Activated naive CD8-positive, alpha-beta T cell (primary cell): ENCODE measurements around the gene SVIL.
"Not testable (repeated sequence)": the region's sequence is repeated elsewhere in the genome, so short reads cannot be mapped to it uniquely, and the experiment has no call there.

Experiments
- H3K27ac Mint-ChIP-seq: one replicate; pipeline ENCODE4 v1.8.0; 2021; ENCODE audit warnings: mixed read lengths
- H3K27me3 Mint-ChIP-seq: one replicate; pipeline ENCODE4 v1.8.0; 2021; ENCODE audit warnings: mixed read lengths
- H3K36me3 Mint-ChIP-seq: one replicate; pipeline ENCODE4 v1.8.0; 2021; ENCODE audit warnings: mixed read lengths
- H3K4me1 Mint-ChIP-seq: one replicate; pipeline ENCODE4 v1.8.0; 2021; ENCODE audit warnings: low read depth, mixed read lengths
- H3K4me3 Mint-ChIP-seq: one replicate; pipeline ENCODE4 v1.8.0; 2021; ENCODE audit warnings: mild to moderate bottlenecking, mixed read lengths
- H3K9me3 Mint-ChIP-seq: one replicate; pipeline ENCODE4 v1.8.0; 2021; ENCODE audit warnings: low read depth, mixed read lengths

SVIL gene

DNA sequence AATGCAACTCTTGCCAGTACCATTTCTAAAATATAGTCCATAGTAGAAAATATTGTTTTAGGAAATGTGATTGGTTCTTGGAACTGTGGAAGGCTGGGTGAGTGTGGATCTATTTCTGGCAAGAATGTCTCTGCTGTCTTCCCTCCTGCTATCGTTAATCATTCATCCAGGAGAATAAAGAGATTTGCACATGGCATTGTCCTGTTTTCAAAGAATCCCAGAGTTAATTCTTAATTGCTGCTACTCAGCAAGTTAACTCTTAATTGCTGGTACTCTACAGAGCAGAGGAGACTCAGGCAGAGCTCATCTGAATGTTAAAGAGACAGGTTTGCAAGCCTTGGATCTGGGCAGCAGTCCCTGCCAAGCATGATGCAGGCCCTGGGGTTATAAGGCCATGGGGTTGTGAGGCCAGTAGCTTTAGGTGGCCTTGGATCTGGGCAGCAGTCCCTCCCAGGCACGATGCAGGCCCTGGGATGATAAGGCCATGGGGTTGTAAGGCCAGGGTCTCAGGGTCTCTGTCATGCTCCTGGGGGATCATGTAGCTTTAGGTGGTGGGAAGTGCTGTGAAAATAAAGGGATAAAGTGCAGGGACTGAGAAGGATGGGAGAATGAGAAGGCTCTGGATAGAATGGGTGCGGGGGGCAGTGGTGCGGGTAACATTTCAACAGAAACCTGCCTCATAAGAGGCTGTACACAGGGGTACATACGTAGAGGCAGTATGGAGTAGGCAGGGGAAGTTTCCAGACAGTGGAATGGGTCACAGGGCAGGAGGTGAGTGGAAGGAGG, 162.3 kb downstream of the SVIL start:
- Mint-ChIP-seq H3K4me1 (no peaks in the 10 kb centered on the region), H3K4me3 (no peak overlapping the region), H3K36me3 (peaks cover 12% of the 10 kb centered on the region)

DNA sequence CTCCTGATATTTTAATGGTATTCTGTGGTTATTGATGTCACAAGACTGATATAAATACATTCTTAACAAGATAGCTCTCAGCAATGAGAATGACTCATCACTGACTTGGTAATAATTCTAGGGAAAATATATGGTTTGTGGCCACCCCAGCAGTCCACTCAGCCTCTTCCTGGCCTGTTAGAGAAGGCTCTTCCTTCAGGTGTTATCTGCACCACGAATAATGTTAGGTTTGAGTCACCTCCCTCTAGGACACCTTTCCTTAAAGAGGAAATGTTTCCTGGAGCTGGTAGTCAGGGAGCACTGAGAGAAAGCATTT, 163.3 kb downstream of the SVIL start:
- Mint-ChIP-seq H3K4me1 (no peaks in the 10 kb centered on the region), H3K36me3 (peaks cover 12% of the 10 kb centered on the region), H3K9me3 (no peaks in the 10 kb centered on the region), H3K4me3 (no peak overlapping the region), H3K27me3 (no peaks in the 10 kb centered on the region), H3K27ac (no peak overlapping the region)

More for the DNA sequence above, 162.3 kb downstream of the SVIL start:
- Mint-ChIP-seq H3K27ac (no peak overlapping the region), H3K9me3 (no peaks in the 10 kb centered on the region), H3K27me3 (no peaks in the 10 kb centered on the region)

GRCh38 chr10:29470843-29471543, 163.8 kb downstream of the SVIL start:
- Mint-ChIP-seq H3K27me3 (no peaks in the 10 kb centered on the region), H3K27ac (no peak overlapping the region), H3K36me3 (peaks cover 12% of the 10 kb centered on the region)

DNA sequence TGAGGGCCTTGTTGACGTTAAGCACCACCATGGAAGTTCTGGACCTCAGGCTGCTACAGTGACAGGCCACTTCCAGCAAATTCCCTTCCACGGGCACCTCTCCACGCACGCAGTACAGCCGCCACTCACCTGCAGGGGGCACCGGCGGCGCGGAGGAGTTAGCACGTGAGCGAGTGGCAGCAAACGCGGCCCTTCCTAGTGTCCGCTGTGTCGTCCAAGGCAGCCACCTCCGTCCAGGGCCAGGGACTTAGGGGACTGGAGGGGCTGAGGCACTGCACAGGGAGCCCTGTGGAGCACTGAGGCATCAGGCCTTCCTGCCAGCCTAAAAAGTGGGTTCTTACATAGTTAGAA, 164.4 kb downstream of the SVIL start:
- no peaks in the 10 kb centered on the region for H3K27me3 Mint-ChIP-seq
- H3K4me3 Mint-ChIP-seq = no peak overlapping the region
- no peak overlapping the region for H3K27ac Mint-ChIP-seq
- peaks cover 16% of the 10 kb centered on the region for H3K36me3 Mint-ChIP-seq
- no peaks in the 10 kb centered on the region for H3K9me3 Mint-ChIP-seq
- no peaks in the 10 kb centered on the region for H3K4me1 Mint-ChIP-seq

More at GRCh38 chr10:29470843-29471543, 163.8 kb downstream of the SVIL start:
- no peak overlapping the region for H3K4me3 Mint-ChIP-seq
- no peaks in the 10 kb centered on the region for H3K9me3 Mint-ChIP-seq
- H3K4me1 Mint-ChIP-seq = no peaks in the 10 kb centered on the region

- no peak overlapping the region for H3K27ac Mint-ChIP-seq
- no peaks in the 10 kb centered on the region for H3K27me3 Mint-ChIP-seq
- no peak overlapping the region for H3K4me3 Mint-ChIP-seq
- no peaks in the 10 kb centered on the region for H3K4me1 Mint-ChIP-seq
- H3K36me3 Mint-ChIP-seq = peaks cover 18% of the 10 kb centered on the region
- no peaks in the 10 kb centered on the region for H3K9me3 Mint-ChIP-seq
These were observed 165.1 kb downstream of the SVIL start for GRCh38 chr10:29469481-29470354.

DNA sequence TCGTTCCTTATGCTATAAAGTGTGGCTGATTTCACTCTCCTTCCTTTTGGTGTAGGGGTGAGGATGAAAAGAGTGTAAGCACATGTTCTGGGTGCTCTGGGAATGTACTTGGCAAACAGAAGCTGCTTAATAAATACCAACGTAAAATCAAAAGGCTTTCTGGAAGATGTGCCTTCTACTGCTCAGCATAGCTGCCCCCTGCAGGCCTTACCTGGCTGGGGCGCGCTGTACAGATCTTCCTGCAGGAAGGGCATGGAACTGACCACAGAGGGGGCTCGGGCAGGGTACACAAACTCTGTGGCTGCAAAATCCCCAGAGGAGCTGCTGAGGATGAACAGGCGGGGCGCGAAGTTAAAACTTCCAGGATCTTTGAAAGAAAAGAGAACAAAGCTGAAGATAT, 169.4 kb downstream of the SVIL start:
- H3K27me3 Mint-ChIP-seq = no peaks in the 10 kb centered on the region
- no peaks in the 10 kb centered on the region for H3K4me1 Mint-ChIP-seq
- H3K36me3 Mint-ChIP-seq = peaks cover 31% of the 10 kb centered on the region
- H3K9me3 Mint-ChIP-seq = no peaks in the 10 kb centered on the region
- H3K4me3 Mint-ChIP-seq = no peak overlapping the region
- H3K27ac Mint-ChIP-seq = no peak overlapping the region

DNA sequence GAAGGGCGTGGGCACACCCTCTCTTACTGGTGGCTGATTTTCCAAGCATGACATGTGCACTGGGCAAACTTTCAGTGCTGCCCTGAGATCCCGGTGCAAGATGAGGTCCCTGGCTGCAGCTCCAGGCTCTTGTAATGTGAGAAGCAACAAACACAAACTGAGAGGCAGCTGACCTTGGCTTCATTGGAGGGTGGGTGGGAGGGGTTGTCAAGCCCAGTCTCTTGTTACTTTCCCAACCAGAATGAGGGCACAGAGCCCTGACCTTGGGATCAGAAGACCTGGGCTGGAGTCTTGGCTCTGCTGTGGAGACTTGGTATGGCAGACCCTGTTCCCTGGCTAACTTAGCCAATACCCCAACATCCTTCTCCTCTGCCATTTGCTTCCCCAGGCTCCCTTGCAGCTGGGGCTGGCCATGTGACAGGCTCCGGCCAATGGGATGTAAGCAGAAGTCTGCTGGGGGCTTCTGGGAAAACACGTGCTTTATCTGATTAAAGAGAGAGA, 170.1 kb downstream of the SVIL start:
- not testable (repeated sequence) for H3K4me3 Mint-ChIP-seq, H3K27me3 Mint-ChIP-seq, H3K4me1 Mint-ChIP-seq, H3K27ac Mint-ChIP-seq, H3K9me3 Mint-ChIP-seq
- H3K36me3 Mint-ChIP-seq = peaks cover 34% of the 10 kb centered on the region

- Mint-ChIP-seq H3K9me3 (no peaks in the 10 kb centered on the region), H3K27me3 (no peaks in the 10 kb centered on the region), H3K27ac (no peak overlapping the region), H3K4me1 (no peaks in the 10 kb centered on the region), H3K36me3 (peaks cover 35% of the 10 kb centered on the region), H3K4me3 (no peak overlapping the region)
These were observed 173.7 kb downstream of the SVIL start for GRCh38 chr10:29461042-29461441.

- H3K9me3 Mint-ChIP-seq, H3K27me3 Mint-ChIP-seq, H3K27ac Mint-ChIP-seq, H3K4me1 Mint-ChIP-seq, H3K4me3 Mint-ChIP-seq: not testable (repeated sequence)
- peaks cover 30% of the 10 kb centered on the region for H3K36me3 Mint-ChIP-seq
These were observed 176.6 kb downstream of the SVIL start for GRCh38 chr10:29458190-29458589.

- Mint-ChIP-seq H3K4me3 (no peak overlapping the region), H3K27me3 (no peaks in the 10 kb centered on the region), H3K9me3 (no peaks in the 10 kb centered on the region), H3K27ac (no peak overlapping the region), H3K4me1 (no peaks in the 10 kb centered on the region), H3K36me3 (peaks cover 11% of the 10 kb centered on the region)
These were observed 179.7 kb downstream of the SVIL start for GRCh38 chr10:29455095-29455494.

DNA sequence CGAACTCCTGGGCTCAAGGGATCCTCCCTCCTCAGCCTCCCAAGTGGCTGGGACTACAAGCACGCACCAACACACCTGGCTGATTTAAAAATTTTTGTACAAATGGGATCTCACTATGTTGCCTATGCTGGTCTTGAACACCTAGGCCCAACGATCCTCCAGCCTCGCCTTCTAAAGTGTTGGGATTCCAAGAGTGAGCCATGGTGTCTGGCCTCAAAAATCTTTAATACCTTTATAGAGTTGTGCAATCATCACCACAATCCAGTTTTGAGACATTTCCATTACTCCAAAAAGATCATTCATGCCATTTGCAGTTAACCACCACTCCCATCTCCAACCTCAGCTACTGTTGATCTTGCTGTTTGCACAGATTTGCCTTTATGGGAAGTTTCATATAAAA, 180.5 kb downstream of the SVIL start:
- H3K27ac Mint-ChIP-seq = no peak overlapping the region
- H3K4me3 Mint-ChIP-seq = no peak overlapping the region
- peaks cover 4% of the 10 kb centered on the region for H3K36me3 Mint-ChIP-seq
- H3K4me1 Mint-ChIP-seq = no peaks in the 10 kb centered on the region
- H3K27me3 Mint-ChIP-seq = no peaks in the 10 kb centered on the region
- H3K9me3 Mint-ChIP-seq = no peaks in the 10 kb centered on the region

- Mint-ChIP-seq H3K27me3 (no peaks in the 10 kb centered on the region), H3K4me1 (no peaks in the 10 kb centered on the region), H3K4me3 (no peak overlapping the region), H3K9me3 (no peaks in the 10 kb centered on the region), H3K27ac (no peak overlapping the region), H3K36me3 (peaks cover 4% of the 10 kb centered on the region)
These were observed 182.2 kb downstream of the SVIL start for GRCh38 chr10:29452546-29452945.

- Mint-ChIP-seq H3K9me3 (no peaks in the 10 kb centered on the region), H3K4me3 (no peak overlapping the region), H3K36me3 (peaks cover 4% of the 10 kb centered on the region)
These were observed 182.8 kb downstream of the SVIL start for GRCh38 chr10:29451946-29452345.

GRCh38 chr10:29450405-29450804, 184.4 kb downstream of the SVIL start:
- H3K9me3 Mint-ChIP-seq = no peaks in the 10 kb centered on the region
- H3K27ac Mint-ChIP-seq = no peak overlapping the region
- H3K36me3 Mint-ChIP-seq = no peaks in the 10 kb centered on the region
- no peak overlapping the region for H3K4me3 Mint-ChIP-seq
- no peaks in the 10 kb centered on the region for H3K27me3 Mint-ChIP-seq
- no peaks in the 10 kb centered on the region for H3K4me1 Mint-ChIP-seq

More at GRCh38 chr10:29451946-29452345, 182.8 kb downstream of the SVIL start:
- no peak overlapping the region for H3K27ac Mint-ChIP-seq
- H3K27me3 Mint-ChIP-seq = no peaks in the 10 kb centered on the region
- H3K4me1 Mint-ChIP-seq = no peaks in the 10 kb centered on the region
